ENCODE results near the gene IPO4.

IPO4 gene

DNA sequence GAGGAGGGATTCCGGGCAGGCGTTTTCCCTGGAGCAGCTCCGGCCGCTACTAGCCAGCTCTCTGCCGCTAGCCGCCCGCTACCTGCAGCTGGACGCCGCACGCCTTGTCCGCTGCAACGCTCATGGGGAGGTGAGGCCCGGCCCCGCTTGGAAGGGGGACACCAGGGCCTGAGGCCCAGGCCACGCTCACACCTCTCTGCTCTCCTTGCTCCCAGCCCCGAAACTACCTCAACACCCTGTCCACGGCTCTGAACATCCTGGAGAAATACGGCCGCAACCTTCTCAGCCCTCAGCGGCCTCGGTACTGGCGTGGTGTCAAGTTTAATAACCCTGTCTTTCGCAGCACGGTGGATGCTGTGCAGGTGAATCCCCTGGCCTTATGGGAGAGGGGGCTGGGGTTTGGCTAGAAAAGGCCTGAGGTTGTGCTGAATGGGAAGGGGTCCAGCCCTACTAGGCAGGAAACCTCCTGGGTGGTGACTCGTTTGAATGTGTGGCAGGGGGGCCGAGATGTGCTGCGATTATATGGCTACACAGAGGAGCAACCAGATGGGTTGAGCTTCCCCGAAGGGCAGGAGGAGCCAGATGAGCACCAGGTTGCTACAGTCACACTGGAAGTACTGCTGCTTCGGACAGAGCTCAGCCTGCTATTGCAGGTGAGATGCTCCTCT, 40.7 kb downstream of the IPO4 start:
- no peak for DNase-seq (ENCODE audit: low read depth in 2 of 2)

- peak; percentile 96 to 98 for DNase-seq (ENCODE audit: low read depth in 2 of 2)
Observed at GRCh38 chr14:24146978-24147760, 41.4 kb downstream of the IPO4 start, which contains the start of gene RNF31. Gene RNF31 (plus strand): TSS chr14:24147498. CDS start chr14:24147699, 201 bp downstream.

- DNase-seq (ENCODE audit: low read depth in 2 of 2): peak; percentile 68 to 76
Observed at GRCh38 chr14:24146453-24146977, 42.1 kb downstream of the IPO4 start, which contains the start of gene PSME2. Gene PSME2 (minus strand): TSS chr14:24146610. CDS start chr14:24146581, 29 bp downstream.

DNA sequence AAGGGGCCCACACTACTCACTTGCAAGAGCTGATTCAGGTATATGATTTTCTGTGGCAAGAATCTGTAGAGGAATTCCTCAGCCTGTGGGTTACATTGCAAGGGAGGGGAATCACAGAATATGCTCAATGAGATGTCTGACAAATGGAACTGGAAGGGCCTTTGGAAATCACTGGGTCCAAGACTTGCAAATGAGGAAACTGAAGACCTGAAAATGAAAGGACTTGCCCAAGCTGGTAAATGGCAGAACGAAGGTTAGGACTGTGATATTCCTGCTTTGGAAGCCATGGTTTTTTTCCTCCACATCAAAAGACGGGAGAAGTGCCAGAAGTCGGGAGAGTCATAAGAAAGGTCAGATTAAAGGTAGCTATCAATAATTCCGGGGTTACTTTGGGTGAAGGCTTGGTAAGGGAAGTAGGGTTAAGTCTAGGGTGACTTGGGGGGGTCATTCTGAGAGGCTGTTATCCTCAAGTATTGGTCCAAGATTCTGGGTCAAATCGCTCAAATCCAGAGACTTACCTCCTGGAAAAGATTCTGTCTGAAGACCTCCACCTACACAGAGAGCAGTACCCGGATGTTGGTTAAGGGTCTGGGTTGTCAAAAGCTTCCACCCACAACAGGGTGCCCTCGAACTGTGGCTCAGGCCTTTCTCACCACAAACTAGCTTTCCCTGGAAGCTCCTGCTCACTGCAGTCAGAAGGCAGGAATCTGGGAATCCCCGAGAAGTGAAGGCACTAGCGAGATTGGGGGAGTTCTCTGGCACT, 42.7 kb downstream of the IPO4 start:
- DNase-seq (ENCODE audit: low read depth in 2 of 2): no peak

GRCh38 chr14:24145219-24145618, 43.4 kb downstream of the IPO4 start:
- DNase-seq (ENCODE audit: low read depth in 2 of 2): no peak

DNA sequence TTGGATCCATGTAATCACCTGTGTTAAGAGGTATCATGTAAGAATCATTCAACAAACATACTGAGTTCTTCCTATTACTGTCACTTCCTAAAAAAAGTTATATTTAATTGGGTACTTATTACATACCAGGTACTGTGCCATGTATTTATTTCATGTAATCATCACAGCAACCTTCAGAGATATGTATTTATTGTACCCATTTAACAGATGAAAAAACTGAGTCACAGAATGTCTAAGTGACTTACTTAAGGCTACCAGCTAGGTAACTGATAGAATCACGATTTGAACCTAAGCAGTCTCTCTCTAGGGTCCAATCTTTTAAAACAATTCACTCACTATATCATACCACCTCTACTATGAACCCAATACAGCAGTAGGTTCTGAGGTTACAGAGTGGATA, 44.2 kb downstream of the IPO4 start:
- DNase-seq (ENCODE audit: low read depth in 2 of 2): no peak

DNA sequence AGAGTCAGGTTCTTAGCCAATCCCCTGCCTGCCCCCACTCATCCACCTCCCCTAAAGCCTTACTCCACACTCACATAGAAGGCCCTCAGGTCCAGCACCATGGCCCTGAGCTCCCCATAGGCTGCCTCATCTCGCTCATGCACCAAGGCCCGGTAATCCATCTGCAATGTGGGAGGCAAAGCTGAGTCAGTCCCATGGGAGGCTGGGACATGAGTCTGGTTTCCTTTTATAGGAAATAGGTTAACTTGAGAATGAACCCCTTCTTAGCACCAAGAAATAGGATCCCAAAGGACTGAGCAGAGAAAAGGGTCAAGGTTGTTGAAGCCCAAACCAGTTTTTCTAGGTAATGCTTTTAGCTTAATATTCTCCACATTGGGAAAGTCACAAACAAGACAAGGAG, 45.1 kb downstream of the IPO4 start:
- no peak for DNase-seq (ENCODE audit: low read depth in 2 of 2)

DNA sequence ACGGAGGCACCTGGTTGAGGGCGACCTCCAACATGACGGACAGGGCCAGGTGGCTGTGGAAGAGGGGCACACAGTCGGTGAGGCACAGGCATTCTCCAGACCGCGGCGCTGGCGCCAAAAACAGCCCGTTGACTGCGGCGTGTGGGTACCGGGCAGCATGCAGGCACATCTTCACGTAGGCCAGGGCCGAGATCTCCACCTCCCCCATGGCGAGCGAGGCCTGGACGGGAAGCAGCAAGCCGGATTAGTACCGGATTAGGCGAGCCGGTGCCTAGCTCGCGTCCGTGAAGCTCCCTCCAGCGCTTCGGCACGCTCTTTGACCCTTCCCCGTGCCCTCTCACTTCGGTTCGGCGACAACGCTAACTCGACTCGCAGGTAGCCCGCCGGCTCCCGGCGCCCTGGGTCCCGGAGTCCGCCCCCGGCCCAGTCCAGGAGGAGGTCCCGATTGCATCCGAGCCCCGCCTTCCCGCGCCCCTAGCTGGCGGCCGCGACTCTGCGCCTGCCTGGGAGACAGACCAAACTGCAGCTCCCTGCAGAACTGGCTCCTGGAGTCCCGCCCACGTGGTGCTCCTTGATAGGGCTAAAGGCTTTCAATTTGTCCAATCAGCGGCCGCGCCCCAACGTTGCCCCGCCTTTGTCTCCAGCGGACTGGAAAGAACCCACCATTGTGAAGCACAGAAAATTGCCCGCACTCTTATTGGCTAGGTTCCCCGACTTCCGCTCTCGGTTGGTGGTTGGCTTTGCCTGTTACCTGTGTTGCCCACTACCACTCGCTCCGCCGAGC, 47.3 kb downstream of the IPO4 start, which contains the start of gene EMC9:
TSS of gene EMC9 (minus strand) at position 495 of the 784 bp plus-strand sequence. CDS start at position 208, 287 bp downstream.
- peak; percentile 99 to 100 for DNase-seq (ENCODE audit: low read depth in 2 of 2)

DNA sequence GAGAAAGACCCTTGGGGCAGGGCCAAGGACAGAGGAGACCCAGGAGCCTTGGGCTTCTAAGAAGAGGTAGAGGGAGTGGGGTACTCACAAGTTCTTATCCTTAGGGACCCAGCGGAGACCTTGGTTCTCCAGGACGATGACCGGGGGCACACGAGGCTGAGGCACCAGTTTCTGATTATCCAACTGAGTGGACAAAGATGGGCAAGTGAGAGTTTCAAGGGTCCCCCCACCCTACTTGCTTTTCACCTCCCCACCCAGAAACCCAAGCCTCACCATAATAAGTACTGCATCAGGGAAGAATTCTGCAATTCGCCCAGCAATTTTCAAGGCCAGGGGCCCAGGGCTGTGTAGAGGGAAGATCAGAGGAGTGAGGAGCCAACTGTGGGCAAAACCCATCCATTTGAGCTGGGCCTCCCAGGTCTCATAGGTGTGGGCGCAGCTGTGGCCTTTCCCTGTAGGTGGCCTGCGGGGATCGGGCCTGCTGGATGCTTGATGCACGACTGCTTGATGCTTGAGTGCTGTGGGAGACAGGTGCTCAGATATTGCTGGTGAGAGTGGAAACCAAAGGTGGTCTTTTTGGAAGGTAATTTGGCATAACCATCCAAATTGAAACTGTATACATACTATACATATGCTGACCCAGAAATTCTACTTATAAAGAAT, 49.2 kb downstream of the IPO4 start:
- no peak for DNase-seq (ENCODE audit: low read depth in 2 of 2)

DNA sequence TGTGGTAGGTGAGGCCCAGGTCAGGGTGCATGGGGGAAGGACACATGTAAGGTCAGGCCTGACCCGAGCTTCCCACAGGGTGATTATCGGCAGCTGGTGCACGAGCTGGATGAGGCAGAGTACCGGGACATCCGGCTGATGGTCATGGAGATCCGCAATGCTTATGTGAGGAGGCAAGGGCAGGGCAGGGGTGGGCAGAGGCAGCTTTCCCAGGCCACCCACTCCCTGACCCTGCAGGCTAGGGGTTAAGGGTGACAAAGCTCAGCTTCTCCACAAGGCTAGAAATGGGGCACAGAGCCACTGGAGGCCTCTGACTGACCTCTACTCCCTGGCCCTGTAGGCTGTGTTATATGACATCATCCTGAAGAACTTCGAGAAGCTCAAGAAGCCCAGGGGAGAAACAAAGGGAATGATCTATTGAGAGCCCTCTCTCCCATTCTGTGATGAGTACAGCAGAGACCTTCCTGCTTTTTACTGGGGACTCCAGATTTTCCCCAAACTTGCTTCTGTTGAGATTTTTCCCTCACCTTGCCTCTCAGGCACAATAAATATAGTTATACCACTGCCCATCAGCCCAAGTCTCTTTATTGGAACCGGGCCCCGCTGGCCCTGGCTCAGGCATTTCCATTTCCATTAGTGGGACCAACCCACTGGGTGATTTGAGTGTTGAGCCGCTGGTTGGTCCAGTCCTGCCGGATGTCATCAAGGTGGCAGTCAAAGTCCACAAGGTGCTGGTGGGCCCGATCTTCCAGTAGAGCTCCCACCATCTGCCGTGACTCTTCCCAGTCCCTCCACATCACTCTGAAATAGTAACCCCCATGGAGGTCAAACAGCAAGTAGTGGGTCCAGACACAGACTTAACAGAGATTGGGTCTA, 50.0 kb downstream of the IPO4 start:
- no peak for DNase-seq (ENCODE audit: low read depth in 2 of 2)

- no peak for DNase-seq (ENCODE audit: low read depth in 2 of 2)
Observed at GRCh38 chr14:24137529-24138395, 50.9 kb downstream of the IPO4 start.

DNA sequence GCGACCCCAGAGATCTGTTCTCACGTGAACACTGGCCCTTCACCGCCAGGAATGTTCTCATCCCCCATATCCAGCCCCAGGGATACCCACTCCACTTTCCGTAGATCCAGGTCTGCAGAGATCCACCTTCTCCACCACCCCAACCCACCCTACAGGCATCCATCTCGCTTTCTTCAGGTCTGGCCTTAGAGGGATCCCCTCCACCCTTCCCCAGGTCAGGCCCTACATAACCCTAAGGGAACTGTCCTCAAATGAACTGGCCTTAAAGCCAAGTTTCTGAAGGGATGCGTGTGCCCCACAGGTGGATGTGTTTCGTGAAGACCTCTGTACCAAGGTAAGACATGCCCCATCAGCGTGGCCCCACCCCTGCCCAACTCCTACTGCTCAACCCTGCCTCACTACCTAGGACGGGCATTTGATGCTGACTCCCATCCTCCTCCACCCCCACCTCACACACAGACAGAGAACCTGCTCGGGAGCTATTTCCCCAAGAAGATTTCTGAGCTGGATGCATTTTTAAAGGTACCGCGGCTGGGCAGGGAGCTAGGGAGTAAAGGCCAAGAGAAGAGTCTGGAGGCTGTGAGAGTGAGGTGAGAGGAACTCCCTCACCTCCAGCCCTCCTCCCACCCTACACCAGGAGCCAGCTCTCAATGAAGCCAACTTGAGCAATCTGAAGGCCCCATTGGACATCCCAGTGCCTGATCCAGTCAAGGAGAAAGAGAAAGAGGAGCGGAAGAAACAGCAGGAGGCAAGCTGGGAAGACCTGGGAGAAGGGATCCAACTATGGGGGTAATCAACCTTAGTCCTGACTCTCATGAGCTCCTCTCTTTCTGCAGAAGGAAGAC, 51.7 kb downstream of the IPO4 start:
- no peak for DNase-seq (ENCODE audit: low read depth in 2 of 2)

DNA sequence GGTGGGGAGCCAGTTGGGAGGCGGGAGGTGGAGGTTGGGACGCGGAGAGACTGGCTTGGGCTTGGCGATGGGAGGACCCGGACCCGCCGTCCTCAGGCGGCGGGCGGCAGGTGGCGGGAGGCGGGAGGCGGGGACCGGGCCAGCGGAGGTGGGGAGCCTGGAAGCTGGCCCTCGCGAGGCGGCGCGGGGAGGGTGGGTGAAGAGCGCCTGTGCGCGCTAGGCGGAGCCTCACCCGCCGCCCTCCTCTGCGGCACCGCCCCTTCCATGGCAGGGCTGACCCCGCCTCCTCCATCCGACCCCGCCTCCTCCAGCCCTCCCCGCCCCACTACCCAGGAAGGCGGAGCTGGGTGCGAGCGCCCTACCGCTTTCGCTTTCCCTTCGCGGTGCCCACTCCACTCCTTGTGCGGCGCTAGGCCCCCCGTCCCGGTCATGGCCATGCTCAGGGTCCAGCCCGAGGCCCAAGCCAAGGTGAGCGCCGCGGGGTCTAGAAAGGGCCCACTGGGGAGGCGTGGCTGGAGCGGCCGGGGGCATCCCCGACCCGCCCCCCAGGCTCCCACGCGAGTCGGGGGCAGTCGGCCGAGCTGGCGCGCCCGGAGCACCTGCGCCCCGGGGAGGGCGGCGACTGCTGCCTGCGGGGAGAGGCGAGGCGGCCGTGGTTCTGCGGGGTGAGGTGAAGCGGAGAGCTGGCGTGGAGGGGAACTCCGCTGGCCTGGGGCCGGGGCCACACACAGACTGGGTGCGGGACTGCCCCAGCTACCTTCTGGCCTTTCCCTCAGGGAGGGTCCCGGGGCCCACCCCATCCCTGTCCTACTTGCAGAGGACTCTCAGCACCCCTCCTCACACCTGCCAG, 52.6 kb downstream of the IPO4 start, which contains the start of gene PSME1:
TSS of gene PSME1 (plus strand) at position 361 of the 850 bp plus-strand sequence. CDS start at position 430, 69 bp downstream.
- DNase-seq (ENCODE audit: low read depth in 2 of 2): peak; percentile 86 to 89

GRCh38 chr14:24135584-24135833, 53.1 kb downstream of the IPO4 start:
- DNase-seq (ENCODE audit: low read depth in 2 of 2): no peak

DNA sequence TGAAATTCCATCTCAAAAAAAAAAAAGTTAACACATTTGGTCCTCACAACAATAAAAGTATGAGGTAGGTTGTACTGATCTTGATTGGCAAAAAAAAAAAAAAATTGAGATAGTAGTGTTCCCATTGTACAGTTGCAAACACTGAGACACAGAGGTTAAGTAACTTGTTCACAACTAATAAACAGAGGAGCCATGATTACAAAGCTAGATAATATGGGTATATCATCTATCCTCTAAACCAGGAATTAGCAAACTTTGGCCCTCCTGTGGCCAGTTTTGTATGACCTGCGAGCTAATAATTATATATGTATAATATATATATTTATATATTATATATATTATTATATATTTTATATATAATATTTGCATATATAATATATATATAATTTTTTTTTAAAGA, 54.9 kb downstream of the IPO4 start:
- DNase-seq (ENCODE audit: low read depth in 2 of 2): no peak

DNA sequence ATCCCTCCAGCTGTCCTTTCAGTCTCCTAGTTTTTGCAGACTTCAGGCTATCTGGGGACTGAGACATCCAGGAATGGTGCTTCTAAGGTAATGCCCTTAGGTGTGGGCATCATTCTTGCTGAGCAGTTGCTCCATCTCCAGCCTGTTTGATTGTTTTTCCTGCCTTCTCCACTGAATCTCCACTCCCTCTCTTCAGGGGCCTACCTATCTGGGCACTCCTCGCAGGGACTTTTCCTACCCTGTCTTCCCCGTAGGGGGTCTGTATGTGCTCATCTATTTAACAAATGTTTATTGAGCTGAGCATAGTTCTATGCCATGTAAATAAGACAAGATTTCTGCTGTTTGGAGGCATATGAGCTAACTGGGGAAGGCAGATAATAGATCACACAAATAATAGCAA, 55.6 kb downstream of the IPO4 start:
- DNase-seq (ENCODE audit: low read depth in 2 of 2): no peak

All from stimulated activated CD8-positive, alpha-beta memory T cell treated with anti-CD3 and anti-CD28 coated beads, Interleukin-7, amount 100 ng/mL, for 4 hours (primary cell).